Tibial nerve (tissue), 4 donors: ENCODE measurements around the gene PFDN2. TPM values are rescaled to one million over a fixed set of nuclear protein-coding genes. Genes with fewer than 3 reads are reported as not detected.

ENCODE experiments used
- DNase-seq, 2 donors: peaks; one replicate each; pipeline ENCODE4 v3.0.0-alpha.2; 2019; ENCODE audit warnings: low spot score in 2 of 2
- H3K27ac ChIP-seq, 4 donors: fragments of 200-600 bp; sonication (generic) in 3 of 4; one replicate each; pipeline ENCODE4 v1.5.1; 2017 to 2019; ENCODE audit warnings: mild to moderate bottlenecking in 1 of 4
- H3K27me3 ChIP-seq, 2 donors: fragments of 200-600 bp; sonication (generic) in 1 of 2; one replicate each; pipeline versions ENCODE4 v1.5.1 to v1.6.0; 2017 to 2019
- H3K36me3 ChIP-seq, 3 donors: fragments of 200-600 bp; sonication (generic); one replicate each; pipeline ENCODE4 v1.5.1; 2018 to 2019
- H3K4me1 ChIP-seq, 4 donors: fragments of 200-600 bp; sonication (generic) in 3 of 4; one replicate each; pipeline ENCODE4 v1.5.1; 2017 to 2019
- H3K4me3 ChIP-seq, 4 donors: fragments of 200-600 bp; sonication (generic) in 3 of 4; one replicate each; pipeline ENCODE4 v1.5.1; 2017 to 2019; ENCODE audit warnings: mild to moderate bottlenecking in 1 of 4, moderate library complexity in 1 of 4
- H3K9me3 ChIP-seq, 4 donors: fragments of 200-600 bp; sonication (generic) in 3 of 4; one replicate each; pipeline ENCODE4 v1.5.1; 2017 to 2019
- EP300 ChIP-seq, 2 donors: sonication (generic); formaldehyde crosslinking; IDR thresholded peaks; one replicate each; pipeline ENCODE4 v1.6.1; 2017; ENCODE audit warnings: antibody characterized with exemption in 2 of 2, mild to moderate bottlenecking in 1 of 2
- POLR2A ChIP-seq, 2 donors: fragments of 450-650 bp; IDR thresholded peaks; one replicate each; pipeline ENCODE4 v1.6.1; 2017; ENCODE audit warnings: antibody characterized with exemption in 2 of 2, mild to moderate bottlenecking in 2 of 2, moderate library complexity in 2 of 2
- WGBS, 2 donors: methylation state at CpG; one replicate each; pipeline ENCODE4 v1.1.5; 2018; 5-methylcytosine and 5-hydroxymethylcytosine counted together
- total RNA-seq, 4 donors: library from RNA; depleted of rRNA; stranded (reverse); fragments of >200 nt; gene quantifications; one replicate each; pipeline ENCODE4 v1.1.0, GENCODE V29; 2016
- TF ChIP-seq, protein P1 (sequence below), 5 experiments: fragments of 200-600 bp in 3 of 5; fragments of 450-650 bp in 2 of 5; sonication (generic) in 3 of 5; IDR thresholded peaks; one replicate each; pipeline ENCODE4 v1.5.1; 2016 to 2019; ENCODE audit warnings: antibody characterized with exemption in 5 of 5, mild to moderate bottlenecking in 3 of 5, moderate library complexity in 2 of 5

The PFDN2 gene
- total RNA-seq, 4 donors from 2014 or later: 12.0 to 41.7 (median 39.8) TPM

DNA sequence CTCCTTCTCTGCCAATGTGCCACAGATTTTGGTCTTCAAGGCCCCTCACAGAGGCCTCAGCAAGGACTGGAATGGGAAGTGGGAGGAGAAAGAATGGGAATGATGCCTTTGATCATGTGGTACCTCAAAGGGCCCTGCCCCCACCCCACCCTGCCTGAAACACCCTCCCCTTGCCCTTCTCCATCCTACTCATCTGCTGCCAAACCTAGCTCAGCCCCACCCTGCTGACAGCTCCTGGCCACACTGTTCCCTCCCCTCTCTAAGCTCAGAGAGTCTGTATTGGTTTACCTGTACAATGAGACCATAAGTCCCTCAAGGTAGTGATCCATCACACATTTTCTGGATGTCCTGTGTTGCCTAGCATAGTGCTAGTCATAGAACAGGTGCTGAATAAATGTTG lies 41.4 kb downstream of the PFDN2 start:
- no peaks in the 10 kb centered on the region for H3K9me3 ChIP-seq
- H3K27ac ChIP-seq: no peak overlapping the region
- no peaks in the 10 kb centered on the region for H3K4me1 ChIP-seq
- H3K27me3 ChIP-seq: no peaks in the 10 kb centered on the region
- TF ChIP-seq POLR2A (IDR thresholded peaks at IDR 0.05): no peak
- no peak for TF ChIP-seq EP300 (IDR thresholded peaks at IDR 0.05)
- TF ChIP-seq, protein P1, sequence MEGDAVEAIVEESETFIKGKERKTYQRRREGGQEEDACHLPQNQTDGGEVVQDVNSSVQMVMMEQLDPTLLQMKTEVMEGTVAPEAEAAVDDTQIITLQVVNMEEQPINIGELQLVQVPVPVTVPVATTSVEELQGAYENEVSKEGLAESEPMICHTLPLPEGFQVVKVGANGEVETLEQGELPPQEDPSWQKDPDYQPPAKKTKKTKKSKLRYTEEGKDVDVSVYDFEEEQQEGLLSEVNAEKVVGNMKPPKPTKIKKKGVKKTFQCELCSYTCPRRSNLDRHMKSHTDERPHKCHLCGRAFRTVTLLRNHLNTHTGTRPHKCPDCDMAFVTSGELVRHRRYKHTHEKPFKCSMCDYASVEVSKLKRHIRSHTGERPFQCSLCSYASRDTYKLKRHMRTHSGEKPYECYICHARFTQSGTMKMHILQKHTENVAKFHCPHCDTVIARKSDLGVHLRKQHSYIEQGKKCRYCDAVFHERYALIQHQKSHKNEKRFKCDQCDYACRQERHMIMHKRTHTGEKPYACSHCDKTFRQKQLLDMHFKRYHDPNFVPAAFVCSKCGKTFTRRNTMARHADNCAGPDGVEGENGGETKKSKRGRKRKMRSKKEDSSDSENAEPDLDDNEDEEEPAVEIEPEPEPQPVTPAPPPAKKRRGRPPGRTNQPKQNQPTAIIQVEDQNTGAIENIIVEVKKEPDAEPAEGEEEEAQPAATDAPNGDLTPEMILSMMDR (IDR thresholded peaks at IDR 0.05): no peak
- no peak for DNase-seq
- no peaks in the 10 kb centered on the region for H3K36me3 ChIP-seq
- H3K4me3 ChIP-seq: no peak overlapping the region

DNA sequence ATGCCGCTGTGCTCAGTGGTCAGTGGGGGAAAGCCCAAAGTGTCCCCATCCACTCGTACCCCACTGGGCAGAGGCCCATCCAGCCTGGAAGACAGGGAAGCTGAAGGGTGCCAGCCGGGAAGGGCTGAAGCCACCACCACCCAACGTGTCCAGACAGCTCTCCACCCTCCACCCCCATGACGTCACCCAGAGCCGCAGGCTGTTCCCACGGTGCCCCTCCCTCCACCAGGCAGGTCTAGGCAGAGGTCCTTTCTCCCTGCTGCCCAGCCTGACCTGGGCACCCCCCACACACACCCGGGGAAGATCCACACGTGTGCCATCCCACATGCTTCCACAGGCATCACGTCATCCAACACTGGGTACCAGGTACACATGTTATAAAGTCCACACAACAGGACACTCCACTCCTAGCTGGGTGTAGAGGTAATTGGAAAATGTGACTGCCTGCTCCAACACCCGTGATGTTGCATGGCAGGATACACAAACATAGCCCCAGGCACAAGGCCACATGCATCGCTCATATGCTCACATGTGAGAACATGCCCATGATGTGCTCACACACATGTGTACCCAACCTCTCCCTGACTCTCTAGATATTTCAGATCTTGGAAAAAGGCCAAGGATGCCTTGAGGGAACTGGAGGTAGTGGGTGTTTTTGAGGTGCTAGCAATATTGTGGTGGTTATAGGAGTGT lies 43.0 kb downstream of the PFDN2 start:
- Histone ChIP-seq H3K4me3 (no peak overlapping the region), H3K27me3 (no peaks in the 10 kb centered on the region), H3K4me1 (no peaks in the 10 kb centered on the region), H3K9me3 (no peaks in the 10 kb centered on the region), H3K27ac (no peak overlapping the region), H3K36me3 (no peaks in the 10 kb centered on the region)
- DNase-seq: no peak
- WGBS, 2 donors: 77 to 91% methylated on average over 7 to 12 of the region's 12 CpGs
- TF ChIP-seq POLR2A (IDR thresholded peaks at IDR 0.05) (no peak), EP300 (IDR thresholded peaks at IDR 0.05) (no peak)
- TF ChIP-seq, protein P1 (IDR thresholded peaks at IDR 0.05): no peak

- no peaks in the 10 kb centered on the region for H3K9me3 ChIP-seq
- TF ChIP-seq EP300 (IDR thresholded peaks at IDR 0.05) (no peak), POLR2A (IDR thresholded peaks at IDR 0.05) (no peak)
- TF ChIP-seq, protein P1 (IDR thresholded peaks at IDR 0.05): no peak
- no peaks in the 10 kb centered on the region for H3K36me3 ChIP-seq
- H3K27me3 ChIP-seq: no peaks in the 10 kb centered on the region
- no peak overlapping the region for H3K27ac ChIP-seq
- no peak for DNase-seq
- H3K4me3 ChIP-seq: no peak overlapping the region
- no peaks in the 10 kb centered on the region for H3K4me1 ChIP-seq
- WGBS, 2 donors: 58 to 70% methylated on average over 4 to 7 of the region's 7 CpGs
Measured at GRCh38 chr1:161073474-161074121, 44.2 kb downstream of the PFDN2 start.

GRCh38 chr1:161072751-161073449 lies 44.9 kb downstream of the PFDN2 start:
- H3K9me3 ChIP-seq: no peaks in the 10 kb centered on the region
- no peak for DNase-seq
- H3K36me3 ChIP-seq: no peaks in the 10 kb centered on the region
- TF ChIP-seq POLR2A (IDR thresholded peaks at IDR 0.05): no peak
- no peak for TF ChIP-seq EP300 (IDR thresholded peaks at IDR 0.05)
- TF ChIP-seq, protein P1 (IDR thresholded peaks at IDR 0.05): no peak
- 62 to 73% methylated on average over 19 of the region's 19 CpGs for WGBS, 2 donors
- H3K27me3 ChIP-seq: no peaks in the 10 kb centered on the region
- no peak overlapping the region for H3K27ac ChIP-seq
- H3K4me1 ChIP-seq: no peaks in the 10 kb centered on the region
- no peak overlapping the region for H3K4me3 ChIP-seq

GRCh38 chr1:161071886-161072371 lies 45.9 kb downstream of the PFDN2 start:
- H3K36me3 ChIP-seq: no peaks in the 10 kb centered on the region
- H3K4me3 ChIP-seq: no peak overlapping the region
- H3K4me1 ChIP-seq: peaks cover 0 to 4% (median 0%) of the 10 kb centered on the region in 4 donors
- no peaks in the 10 kb centered on the region for H3K27me3 ChIP-seq
- no peak overlapping the region for H3K27ac ChIP-seq
- TF ChIP-seq EP300 (IDR thresholded peaks at IDR 0.05): no peak
- TF ChIP-seq, protein P1 (IDR thresholded peaks at IDR 0.05): peak; percentile 19 to 51 (median 36)
- no peaks in the 10 kb centered on the region for H3K9me3 ChIP-seq
- DNase-seq: peak in 1 of 2 donors; percentile 43
- WGBS, 2 donors: 60 to 65% methylated on average over 9 of the region's 9 CpGs
